Stimulated activated CD8-positive, alpha-beta memory T cell treated with anti-CD3 and anti-CD28 coated beads, Interleukin-15, amount 100 ng/mL, for 4 hours (primary cell): Measurements from ENCODE around the gene COL6A2.

Experiments used
- DNase-seq, 2 donors: peaks; one replicate each; pipeline ENCODE4 v3.0.0-alpha.2; 2020; ENCODE audit warnings: low read depth in 2 of 2

COL6A2 gene

DNA sequence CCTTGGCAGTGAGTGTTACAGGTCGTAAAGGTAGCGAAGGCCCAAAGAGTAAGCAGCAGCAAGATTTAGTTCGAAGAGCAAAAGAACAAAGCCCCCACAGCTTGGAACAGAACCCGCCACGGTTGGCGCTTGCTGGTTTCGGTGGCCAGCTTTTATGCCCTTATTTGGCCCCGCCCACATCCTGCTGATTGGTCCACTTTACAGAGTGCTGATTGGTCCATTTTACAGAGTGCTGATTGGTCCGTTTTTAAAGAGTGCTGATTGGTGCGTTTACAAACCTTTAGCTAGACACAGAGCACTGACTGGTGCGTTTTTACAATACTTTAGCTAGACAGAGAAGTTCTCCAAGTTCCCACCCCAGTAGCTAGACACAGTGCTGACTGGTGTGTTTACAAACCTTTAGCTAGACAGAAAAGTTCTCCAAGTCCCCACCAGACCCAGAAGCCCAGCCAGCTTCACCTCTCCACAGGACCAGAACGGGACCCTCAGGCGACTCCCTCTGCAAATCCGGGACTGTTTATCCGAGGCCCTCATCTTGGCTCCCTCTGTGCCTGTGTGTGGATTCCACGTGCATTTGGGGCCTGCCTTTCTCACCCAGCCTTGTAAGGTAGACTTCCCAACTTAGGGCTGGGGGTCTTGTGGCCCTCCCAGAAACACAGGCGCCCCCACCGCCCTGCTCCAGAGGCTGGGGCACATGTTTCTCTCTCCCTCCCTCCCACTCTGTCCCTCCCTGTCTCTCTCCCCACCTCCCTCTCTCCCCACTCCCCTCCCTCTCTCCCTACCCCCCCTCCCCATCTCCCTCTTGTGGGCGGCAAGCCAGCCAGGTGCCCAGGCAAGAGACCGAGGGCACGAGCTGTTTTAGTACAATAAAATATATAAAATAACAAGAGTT lies 44.9 kb downstream of the COL6A2 start:
- no peak for DNase-seq

DNA sequence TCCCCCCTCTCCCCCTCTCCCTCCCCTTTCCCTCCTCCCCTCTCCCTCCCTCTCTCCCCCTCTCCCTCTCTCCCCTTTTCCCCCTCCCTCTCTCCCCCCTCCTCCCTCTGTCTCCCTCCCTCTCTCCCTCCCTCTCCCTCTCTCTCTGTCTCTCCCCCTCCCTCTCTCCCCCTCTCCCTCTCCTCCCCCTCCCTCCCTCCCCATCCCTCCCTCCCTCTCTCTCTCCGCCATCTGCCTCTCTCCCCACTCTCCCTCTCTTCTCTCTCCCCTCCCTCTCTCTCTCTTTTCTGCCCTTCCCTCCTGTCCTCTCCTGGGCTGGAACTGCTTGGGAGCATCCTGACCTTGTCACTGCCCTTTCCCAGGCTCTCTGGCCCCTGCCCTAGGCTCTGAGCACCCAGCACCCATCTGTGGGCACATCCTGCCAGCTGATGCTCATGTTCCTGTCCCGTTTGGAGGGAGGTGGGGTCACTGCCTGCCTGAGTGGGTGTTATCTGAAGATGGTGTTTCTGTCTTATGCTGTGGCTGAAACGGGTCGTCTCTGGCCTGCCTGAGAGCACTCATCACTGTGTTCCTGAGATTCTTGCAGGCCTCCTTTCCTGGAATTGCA lies 46.7 kb downstream of the COL6A2 start:
- no peak for DNase-seq

DNA sequence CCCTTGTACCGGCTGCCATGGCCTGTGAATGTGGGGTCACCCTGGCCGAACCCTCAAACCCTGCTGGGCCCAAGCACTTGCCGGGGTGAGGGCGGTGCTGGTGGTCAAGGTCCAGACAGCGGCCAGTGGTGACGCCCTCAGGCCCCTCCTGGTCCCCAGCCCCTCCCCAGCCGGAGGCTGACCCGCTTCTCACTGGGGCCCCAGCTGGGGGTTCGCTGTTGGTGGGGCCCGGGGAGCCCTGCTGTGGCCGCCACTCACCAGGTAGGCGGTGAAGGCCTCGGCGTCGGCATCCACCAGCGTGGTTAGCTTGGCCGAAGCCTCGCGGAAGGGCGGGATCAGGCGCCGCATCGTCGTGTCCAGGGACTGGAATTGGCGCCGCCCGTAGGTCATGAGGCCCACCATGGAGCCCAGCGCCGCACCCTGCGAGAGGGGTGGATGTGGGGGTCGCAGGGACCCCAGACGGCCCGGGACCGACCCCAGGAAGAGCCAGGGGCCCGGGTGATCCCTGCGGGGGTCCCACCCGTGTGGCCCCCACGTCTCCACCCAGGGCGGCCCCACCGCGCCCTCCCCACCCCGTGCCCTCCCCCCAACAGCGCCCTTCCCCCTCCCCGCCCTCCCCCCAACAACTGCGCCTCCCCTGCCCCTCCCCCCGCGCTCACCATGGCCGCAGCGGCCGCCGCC lies 47.4 kb downstream of the COL6A2 start:
- DNase-seq, result no peak

DNA sequence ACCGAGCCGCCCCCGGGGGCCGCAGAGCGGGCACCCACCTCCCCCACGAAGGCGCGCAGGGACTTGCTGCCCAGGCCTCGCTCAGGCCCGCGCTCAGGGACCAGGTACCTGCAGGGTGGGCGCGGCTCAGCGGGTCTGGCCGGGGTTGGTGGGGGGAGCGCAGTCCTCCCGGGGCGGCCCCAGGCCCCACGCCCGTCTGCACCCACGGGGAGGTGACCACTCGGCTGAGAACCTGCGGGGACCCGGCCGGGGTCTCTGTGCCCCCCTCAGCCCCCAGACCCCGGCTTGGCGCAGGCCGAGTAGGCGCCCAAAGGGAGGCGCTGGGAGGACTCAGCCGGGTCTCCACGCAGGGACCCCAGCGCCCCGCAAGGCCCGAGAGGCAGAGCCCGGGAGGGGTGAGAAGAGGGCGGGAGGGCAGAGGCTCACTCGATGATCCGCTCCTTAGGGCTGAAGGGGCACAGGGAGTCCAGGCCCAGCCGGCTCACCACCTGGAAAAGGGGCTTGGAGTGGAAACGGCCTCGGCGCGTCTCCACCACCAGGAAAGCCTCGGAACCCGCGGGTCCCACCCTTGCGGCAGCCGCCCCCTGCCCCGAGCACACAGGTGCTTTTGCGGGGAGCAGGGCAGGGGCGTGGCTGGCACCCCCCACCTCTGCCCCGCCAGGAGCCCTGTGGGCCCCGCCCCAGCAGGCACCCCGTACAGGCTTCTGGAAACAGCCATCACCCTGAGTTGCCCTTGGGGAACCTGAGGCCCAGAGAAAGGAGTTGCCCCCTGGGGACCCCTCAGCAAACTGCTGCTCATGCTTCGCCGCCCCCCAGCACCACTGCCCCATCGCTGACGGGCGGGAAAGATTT lies 48.2 kb downstream of the COL6A2 start:
- no peak for DNase-seq

DNA sequence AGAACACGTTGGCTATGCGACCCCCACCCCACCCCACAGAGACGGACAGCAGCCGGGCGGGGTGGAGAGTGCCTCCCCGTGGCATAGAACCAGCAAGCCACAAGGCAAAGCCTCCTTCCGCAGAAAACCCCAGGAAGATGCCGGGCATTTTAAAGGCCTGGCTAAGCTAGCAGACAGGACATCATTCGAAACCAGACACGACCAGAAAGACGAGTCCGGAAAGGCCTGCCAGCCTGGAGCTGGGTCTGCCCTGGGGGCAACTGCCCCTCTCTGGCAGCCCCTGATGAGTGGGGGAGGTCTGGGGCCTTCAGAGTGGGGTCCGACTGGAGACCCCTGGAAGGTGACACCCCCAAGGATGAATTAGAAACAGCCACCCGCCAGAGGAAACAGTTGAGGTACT lies 48.9 kb downstream of the COL6A2 start:
- no peak for DNase-seq

DNA sequence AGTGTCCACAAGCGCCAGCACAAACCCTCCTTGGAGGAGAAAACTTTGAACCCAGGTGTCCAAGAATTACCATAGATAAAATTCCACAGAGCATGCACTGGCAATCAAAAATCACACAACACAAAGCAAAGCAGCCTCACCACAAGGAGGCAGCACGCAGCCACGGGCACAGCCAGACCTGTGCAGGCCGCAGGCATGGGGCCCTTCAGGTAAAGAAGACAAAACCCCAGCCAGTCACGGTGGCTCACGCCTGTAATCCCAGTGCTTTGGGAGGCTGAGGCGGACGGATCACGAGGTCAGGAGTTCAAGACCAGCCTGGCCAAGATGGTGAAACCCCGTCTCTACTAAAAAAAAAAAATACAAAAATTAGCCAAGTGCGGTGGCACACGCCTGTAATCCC lies 49.5 kb downstream of the COL6A2 start:
- DNase-seq, result peak in 1 of 2 donors; percentile 12

DNA sequence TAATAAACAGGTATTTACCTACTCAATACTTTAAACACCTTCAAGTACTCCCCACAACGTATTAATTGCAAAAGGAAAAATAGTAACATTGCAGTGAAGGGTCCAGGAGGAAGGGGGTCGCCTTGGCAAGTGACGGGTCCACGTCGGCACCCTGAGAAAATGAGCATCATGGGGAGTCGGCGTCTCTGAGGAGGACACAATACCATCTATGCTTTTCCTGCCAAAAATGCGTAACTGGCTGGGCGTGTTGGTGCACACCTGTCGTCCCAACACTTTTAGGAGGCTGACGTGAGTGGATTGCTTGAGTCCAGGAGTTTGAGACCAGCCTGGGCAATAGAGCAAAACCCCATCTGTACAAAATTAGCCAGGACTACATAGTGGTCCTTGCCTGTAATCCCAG lies 50.2 kb downstream of the COL6A2 start:
- DNase-seq, result no peak

DNA sequence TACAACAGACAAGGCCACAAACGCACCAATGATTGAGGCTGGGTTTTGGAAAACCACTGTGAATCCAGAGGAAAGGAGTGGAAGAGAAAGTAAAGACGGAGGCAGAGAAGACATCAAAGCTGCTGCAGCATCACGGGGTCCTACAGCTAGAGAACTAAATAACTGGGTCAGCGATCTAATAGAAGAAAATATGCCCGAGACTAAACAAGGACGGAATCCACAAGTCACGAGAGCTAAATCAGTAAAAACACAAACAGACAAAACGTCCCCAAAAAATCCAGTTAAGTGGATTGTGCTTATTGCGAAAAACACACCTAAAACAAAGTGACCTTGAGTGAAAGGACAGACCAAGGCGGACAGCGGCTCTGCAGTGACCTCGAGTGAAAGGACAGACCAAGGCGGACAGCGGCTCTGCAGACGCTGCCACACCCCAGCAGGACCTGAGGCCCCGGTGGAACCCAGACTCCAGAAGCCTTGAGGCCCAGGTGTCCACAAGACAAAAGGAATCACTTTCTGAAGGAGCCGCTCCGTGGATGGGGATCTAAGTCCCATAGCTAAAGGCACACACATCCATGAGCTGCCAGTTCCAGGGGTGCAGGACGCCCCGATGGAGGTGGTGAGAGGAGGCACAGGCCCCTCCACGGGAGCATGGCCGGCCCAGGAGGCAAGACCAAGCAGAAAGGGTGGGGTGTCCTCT lies 51.4 kb downstream of the COL6A2 start:
- no peak for DNase-seq

DNA sequence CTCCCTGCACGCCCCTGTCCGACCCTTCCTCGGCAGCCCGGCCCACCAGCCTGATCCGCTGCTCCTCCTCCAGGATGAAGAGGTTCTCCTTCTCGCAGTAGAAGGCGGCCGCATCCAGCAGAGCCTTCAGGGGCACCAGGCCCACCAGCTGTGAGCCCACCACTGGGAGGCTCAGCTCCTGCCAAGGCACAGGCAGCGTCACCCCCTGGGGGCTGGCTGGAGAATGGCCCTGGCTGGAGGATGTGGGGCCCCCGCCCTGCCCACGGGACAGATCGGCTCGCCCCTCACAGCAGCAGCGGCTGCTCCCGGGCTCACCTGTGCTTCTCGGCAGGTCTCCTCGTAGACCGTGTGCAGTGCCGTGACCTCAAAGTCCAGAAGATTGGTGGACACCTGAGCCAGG lies 52.2 kb downstream of the COL6A2 start:
- no peak for DNase-seq

DNA sequence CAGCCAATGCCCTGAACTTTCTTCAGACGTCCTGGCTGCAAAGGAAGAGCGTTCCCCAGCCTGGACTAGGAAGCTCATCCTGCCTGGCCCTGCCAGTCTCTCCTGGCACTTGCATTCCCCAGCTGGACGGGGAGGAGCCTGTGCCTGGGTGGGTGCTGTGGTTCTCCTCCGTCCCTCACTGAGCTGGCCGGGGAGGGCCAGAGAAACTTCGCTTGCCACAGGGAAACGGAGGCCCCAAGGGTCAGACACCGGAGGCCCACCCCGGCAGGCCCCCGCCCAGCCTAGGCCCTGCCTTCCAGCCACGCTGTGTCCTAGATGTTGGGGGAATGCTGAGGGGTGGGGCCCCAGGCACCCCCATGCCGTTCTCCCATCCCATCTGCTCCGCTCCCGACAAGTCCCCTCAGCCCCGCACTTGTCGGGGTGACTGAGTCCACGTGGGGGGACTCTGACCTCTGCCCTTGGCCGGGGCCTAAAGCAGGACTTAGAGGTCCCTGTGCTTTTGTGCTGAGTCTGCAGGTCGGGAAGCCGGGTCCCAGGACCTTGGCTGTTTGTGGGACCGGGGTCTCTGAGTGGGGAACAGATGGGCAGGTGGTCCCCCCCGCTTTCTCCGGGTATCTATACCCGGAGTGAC lies 52.7 kb downstream of the COL6A2 start:
- no peak for DNase-seq

DNA sequence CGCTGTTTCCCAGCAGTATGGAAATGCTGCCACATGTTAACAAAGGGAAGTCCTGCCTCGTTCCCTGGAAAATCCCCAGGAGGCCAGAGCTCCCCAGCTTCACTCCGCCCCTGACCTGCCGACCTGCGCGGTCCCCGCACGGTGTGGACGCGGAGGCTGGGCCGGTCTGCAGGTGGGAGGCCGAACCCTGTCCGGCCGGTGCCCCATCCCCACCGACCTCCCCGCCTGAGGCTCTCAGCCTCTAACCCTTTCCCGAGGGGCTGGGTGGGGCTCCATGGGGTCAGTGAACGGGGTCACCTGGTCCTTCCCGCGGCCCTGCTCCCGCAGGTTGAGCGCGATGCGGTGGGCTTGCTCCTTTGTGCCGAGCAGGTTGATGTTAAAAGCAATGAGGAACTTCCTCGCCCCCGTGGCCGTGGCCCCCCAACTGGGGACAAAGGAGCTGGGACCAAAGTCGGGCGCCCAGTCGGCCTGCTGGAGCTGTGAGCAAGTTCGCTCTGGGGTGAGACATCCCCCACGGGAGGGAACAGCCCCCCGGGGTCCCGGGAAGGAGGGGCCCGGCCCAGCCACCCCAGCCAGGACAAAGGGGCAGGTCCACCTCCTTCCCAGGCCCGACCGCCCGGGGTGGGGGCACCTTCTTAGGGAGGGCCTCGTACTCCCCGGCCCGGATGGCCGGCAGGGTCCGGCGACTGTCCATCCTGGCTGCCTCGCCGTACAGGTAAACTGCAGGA lies 53.5 kb downstream of the COL6A2 start:
- no peak for DNase-seq

DNA sequence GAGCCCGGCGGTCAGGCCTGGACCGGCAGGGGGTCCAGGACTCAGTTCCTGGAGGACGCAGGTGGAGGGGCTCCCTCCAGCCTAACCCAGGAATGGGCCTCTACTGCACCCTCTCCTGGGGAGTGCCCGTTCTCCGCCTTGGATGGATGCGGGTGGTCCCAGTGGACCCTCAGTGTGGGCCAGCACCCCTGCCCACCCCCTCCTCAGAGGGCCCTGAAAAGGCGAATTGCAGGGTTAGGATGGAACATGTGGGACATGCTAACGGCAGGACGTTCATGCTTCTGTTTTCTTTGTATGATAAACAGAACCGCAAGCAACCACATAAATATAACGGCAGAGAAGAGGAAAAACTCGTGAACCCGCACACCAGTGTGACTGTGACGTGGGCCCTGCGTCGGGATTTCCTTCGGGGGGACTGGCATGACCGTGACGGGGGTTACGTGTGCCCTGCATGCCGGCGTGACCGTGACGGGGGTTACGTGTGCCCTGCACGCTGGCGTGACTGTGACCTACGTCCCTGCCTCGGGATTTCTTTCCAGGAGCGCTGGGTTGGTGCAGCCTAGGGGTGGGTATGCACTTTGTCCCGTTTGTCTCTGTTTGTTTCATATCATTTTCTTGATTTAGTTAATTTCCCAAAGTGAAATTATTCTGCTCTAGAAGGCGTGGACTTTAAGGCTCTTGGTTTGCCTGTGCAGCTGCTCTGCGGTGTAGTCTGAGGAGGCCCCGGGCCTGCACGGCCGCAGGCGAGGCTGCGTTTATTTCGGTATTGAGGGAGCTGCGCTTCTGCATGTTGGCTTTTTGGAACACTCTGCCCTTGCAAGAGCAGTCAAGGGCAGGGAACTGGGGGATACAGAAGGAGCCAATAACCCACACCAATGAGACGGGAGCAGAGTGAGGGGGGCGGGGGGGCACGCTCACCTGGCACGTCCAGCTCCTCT lies 54.3 kb downstream of the COL6A2 start:
- DNase-seq, result no peak

DNA sequence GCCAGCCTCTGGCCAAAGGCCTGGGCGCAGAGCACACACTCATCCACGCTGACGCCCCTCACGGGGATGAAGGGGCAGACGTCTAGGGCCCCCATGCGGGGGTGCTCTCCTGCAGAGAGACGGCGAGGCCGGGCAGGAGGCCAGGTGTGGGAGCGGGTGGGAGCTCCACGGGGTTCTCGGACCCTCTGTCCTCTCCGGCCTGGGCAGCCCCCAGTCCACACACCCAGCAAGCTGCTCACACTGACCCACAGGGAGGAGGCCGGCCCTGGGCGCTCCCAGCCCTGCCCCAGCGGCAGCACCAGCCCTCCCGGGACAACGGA lies 55.0 kb downstream of the COL6A2 start:
- DNase-seq, result no peak

DNA sequence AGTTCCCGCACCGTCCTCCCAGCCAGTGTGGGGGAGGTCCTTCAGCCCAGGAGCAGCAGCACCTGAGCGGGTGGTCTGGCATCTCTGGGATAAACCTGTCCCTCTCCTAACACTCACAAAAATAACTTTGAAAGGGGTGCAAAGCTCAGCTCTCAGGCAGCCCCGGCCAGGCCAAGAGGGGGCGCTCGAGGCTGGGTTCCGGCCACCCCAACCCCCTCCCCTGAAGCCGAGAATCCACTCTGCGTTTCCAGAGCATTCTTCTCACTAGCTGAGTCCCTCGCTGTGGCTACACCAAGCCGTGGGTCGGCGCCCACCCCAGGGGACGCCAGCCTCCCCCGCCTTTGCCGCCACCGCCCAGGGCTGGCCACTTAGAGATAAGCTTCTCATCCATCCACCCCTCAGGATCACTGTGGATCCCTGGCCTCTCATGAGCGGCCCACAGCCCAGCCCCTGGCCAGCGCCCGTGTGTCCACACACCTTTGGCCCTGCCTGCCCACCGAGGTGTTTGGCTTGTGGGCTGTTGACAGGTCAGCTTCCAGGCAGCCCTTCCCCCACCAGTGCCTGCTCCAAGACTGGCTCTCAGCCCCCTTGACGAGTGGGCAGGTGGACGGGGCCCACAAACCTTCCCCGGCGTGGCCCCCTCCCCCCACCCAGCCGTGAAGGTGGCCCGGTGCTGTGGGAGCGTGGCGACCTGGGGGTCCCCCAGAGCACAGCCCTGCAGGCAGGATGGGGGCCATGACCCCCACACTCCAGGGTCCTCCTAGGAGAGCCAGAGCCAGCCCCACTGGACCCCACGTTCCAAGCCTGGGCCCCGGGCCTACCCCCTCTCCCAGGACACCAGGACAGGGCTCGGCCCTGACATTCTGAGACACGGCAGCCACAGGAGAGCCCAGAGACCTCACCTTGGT lies 55.6 kb downstream of the COL6A2 start:
- no peak for DNase-seq

DNA sequence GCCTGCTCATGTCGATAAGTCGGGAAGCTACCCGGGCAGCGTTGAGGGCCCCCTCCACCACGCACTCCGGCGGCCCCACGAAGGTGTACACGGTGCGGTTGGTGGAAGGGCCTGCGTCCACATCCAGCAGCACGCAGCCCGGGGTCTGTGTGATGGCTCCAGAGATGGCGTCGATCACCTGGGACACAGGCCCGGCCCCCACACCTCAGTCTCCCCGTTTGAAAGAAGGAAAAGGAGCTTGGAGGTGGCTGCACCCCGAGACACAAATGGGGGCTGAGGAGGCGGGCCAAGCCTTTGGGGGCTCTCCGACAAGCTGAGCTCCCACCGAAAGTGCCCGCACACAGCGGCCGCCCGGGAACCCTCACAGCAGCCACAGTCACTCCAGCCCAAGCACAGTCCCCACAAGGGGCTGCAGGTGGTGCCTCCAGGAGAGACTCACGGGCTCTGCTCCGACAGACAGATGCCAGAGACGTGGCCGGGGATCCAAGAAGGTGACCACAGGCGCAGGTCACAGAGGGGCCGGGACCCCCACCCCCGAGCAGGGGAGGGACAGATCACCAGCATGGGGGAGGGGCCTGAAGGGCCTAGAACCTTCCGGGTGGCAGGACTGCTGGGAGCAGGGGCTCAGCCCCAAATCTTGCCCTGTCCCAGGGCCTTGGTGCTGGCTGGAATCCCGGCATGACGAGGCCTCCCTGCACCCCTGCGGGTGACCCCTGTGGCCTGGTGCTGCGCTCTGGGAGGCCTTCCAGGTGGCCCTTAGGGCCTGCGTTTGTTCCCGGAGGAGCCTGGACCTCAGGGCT lies 56.4 kb downstream of the COL6A2 start:
- no peak for DNase-seq

DNA sequence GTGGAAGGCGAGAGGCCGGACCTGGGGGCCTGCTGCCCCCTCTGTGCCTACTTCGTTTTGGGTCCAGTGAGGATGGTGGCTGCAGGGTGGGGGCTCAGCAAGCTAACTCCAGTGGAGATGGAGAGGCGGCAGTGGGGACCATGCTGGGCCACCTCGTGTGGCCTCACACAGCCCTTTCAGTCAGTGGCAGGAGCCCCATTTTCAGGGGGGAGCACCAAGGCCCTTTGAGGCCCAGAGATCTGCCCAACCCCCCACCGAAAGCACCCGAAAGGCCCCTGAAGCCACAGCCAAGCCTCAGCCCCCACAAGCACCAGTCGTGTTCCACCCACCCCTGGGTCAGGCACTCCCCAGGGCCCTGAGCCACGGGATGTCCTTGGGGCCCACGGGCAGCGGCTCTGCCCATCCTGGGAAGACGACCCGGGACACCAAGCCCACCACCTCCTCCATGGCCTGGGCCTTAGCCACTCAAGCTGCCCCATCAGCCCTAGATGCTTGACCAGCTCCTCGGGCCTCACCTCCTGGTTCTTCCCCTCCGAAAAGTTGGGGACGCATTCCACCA lies 57.1 kb downstream of the COL6A2 start:
- DNase-seq, result no peak
